ENCODE measurements around the gene P4HB. TPM values are rescaled to one million over a fixed set of nuclear protein-coding genes. Genes with fewer than 3 reads are reported as not detected.

Gene P4HB
- total RNA-seq, 2 donors from 2014 or later = 509 to 2,101 TPM

DNA sequence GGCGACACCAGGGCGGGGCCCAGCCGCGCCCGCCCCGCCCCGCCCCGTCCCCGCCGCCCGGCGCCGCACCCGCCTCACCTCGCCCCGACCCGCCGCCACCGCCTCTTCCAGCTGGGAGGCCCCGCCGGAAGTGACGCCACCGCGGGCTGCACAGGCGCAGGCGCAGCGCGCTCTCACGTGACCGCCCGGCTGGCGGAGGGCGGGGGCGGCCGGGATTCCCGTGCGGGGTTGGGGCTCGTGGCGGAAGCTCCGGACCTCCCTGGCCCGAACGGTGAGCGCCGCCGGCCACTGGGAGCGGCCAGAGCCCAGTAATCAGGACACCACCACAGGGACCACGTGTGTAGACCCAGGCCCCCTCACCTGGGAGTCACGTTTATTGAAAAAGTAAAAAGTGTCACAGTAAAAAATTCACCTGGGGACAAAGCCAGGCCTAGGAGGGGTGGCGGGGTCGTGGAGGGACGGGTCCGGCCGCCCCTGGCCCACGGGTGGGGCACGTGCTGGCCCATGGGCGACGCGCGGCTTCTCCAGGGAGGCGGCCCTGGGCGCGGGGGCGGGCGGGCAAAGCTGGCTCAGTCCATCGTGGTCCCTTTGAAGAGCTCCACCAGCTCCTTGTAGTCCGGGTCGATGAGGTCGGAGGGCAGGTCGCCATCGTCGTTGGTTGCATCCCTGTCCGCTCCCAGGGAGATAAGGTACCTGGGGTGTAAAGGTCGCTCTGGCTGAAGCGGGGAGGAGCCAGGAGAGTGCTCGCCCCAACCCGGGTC lies 27.0 kb downstream of the P4HB start, which contains the start of gene MCRIP1:
Gene MCRIP1, minus strand, starts transcription at position 132 of the 761 bp plus-strand sequence. CDS start 8,785 bp downstream, outside the sequence.
- Histone ChIP-seq H3K4me3 (peak within 1 kb of the TSS; percentile 78 to 79), H3K9me3 (no peaks in the 10 kb centered on the region), H3K36me3 (no peaks in the 10 kb centered on the region), H3K27ac (peak within 1 kb of the TSS; percentile 86 to 92), H3K27me3 (replicated peaks; ENCODE audit: insufficient read depth) (no peaks in the 10 kb centered on the region), H3K4me1 (replicated peaks) (peaks cover 8% of the 10 kb centered on the region)
- DNase-seq (ENCODE audit: low spot score) = peak; percentile 94
- 2% methylated on average over 69 of the region's 76 CpGs for WGBS
- TF ChIP-seq, protein P1, sequence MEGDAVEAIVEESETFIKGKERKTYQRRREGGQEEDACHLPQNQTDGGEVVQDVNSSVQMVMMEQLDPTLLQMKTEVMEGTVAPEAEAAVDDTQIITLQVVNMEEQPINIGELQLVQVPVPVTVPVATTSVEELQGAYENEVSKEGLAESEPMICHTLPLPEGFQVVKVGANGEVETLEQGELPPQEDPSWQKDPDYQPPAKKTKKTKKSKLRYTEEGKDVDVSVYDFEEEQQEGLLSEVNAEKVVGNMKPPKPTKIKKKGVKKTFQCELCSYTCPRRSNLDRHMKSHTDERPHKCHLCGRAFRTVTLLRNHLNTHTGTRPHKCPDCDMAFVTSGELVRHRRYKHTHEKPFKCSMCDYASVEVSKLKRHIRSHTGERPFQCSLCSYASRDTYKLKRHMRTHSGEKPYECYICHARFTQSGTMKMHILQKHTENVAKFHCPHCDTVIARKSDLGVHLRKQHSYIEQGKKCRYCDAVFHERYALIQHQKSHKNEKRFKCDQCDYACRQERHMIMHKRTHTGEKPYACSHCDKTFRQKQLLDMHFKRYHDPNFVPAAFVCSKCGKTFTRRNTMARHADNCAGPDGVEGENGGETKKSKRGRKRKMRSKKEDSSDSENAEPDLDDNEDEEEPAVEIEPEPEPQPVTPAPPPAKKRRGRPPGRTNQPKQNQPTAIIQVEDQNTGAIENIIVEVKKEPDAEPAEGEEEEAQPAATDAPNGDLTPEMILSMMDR (IDR thresholded peaks at IDR 0.05) = peak in 1 of 4 experiments; percentile 16
- TF ChIP-seq POLR2AphosphoS5 (IDR thresholded peaks at IDR 0.05) = peak; percentile 90
- peak; percentile 91 for TF ChIP-seq POLR2A (IDR thresholded peaks at IDR 0.05)
- intact Hi-C loops (cut with DNase I) = no loop called here

DNA sequence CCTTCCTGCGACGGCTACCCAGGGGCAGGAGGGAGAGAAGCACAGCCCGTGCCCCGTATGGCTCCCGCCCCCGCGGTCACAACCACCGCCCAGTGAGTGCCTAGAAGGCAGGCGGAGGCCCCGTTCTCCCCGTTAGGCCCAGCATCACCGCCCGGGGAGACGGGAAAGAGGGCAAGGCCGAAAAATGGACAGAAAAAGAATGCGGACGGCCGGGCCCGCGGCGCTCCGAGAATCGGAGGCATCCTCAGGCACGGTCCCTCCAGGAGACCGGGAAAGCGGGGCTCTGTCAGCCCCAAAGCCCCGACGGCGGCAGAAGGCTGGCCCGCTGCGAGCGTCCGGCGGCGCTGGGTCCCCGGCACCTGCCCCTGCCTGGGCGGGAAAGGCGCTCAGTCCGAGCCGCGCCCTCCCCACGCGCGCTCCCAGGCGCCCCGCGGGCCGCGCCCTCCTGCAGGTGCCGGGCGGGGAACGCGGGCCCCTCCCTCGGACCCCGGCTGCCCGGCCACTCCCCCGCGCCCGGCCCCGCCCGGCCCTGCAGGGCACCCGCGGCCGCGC lies 27.7 kb downstream of the P4HB start:
- H3K4me1 ChIP-seq (replicated peaks) = peaks cover 8% of the 10 kb centered on the region
- WGBS = under 1% methylated on average over 43 of the region's 65 CpGs
- no peak for DNase-seq (ENCODE audit: low spot score)
- intact Hi-C loops (cut with DNase I) = no loop called here
- no peaks in the 10 kb centered on the region for H3K27me3 ChIP-seq (replicated peaks; ENCODE audit: insufficient read depth)
- TF ChIP-seq POLR2A (IDR thresholded peaks at IDR 0.05) = peak; percentile 30
- TF ChIP-seq, protein P1 (IDR thresholded peaks at IDR 0.05) = no peak
- TF ChIP-seq POLR2AphosphoS5 (IDR thresholded peaks at IDR 0.05) = no peak
- H3K9me3 ChIP-seq = no peaks in the 10 kb centered on the region
- no peaks in the 10 kb centered on the region for H3K36me3 ChIP-seq
- peak overlapping the region; percentile 86 for H3K27ac ChIP-seq
- H3K4me3 ChIP-seq = peak overlapping the region; percentile 78 to 79

DNA sequence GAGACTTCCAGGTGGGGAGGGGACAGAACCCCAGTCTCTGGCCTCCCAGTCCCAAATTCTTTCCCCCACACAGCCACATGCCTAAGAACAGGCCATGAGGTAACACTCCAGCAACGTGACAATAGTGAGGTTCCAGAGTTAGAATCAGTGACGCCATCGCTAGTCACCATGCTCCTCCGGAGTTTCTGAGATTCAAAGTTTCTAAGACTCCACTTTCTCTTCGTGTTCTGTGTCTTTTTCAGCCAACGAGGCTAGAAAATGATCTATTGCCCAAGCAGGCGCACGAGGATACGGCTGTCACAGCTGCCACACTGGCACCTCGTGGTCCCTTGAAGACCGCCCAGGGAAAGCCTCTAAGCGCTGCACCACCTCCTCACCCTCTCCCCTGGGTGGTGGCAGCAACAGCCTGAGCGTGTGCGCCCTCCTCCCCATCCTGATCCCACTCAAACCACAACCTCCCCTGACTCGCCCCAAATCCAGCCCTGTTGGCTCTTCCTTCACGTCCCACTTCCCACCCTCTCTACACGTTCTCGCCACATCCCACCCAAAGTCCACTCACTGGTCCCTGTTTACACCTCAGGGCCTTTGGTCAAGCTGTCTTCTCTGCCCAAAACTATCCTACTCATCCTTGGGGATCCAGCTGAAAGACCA lies 28.3 kb downstream of the P4HB start:
- peaks cover 8% of the 10 kb centered on the region for H3K4me1 ChIP-seq (replicated peaks)
- no peaks in the 10 kb centered on the region for H3K27me3 ChIP-seq (replicated peaks; ENCODE audit: insufficient read depth)
- WGBS = 22% methylated on average over 18 of the region's 18 CpGs
- peak overlapping the region; percentile 86 for H3K27ac ChIP-seq
- H3K4me3 ChIP-seq = peak overlapping the region; percentile 78 to 79
- intact Hi-C loops (cut with DNase I) = no loop called here
- H3K36me3 ChIP-seq = no peaks in the 10 kb centered on the region
- no peak for DNase-seq (ENCODE audit: low spot score)
- TF ChIP-seq POLR2A (IDR thresholded peaks at IDR 0.05) (no peak), POLR2AphosphoS5 (IDR thresholded peaks at IDR 0.05) (no peak)
- TF ChIP-seq, protein P1 (IDR thresholded peaks at IDR 0.05) = no peak
- no peaks in the 10 kb centered on the region for H3K9me3 ChIP-seq

DNA sequence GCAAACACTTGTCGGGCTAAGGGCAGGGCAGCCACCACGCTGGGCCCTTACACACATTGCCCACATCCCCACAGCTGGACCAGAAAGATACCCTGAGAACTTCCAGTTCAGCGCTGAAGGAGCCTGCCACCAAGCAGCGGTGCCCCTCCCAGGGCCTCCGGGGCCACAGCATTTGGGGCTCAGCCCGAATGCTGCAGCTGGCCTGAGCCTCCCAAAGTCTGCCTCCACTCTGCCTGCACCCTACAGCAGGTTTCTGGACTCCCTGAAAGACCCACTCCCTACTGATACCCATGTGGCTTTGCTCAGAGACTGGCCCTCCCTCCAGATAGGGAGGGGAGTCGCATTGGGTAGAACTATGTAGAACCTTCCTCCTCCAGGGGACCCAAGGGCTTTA lies 28.8 kb downstream of the P4HB start:
- Histone ChIP-seq H3K4me1 (replicated peaks) (peaks cover 8% of the 10 kb centered on the region), H3K36me3 (no peaks in the 10 kb centered on the region), H3K4me3 (no peak overlapping the region), H3K27me3 (replicated peaks; ENCODE audit: insufficient read depth) (no peaks in the 10 kb centered on the region), H3K9me3 (no peaks in the 10 kb centered on the region), H3K27ac (no peak overlapping the region)
- TF ChIP-seq POLR2AphosphoS5 (IDR thresholded peaks at IDR 0.05) = no peak
- WGBS = 81% methylated on average over 7 of the region's 7 CpGs
- intact Hi-C loops (cut with DNase I) = no loop called here
- no peak for DNase-seq (ENCODE audit: low spot score)

DNA sequence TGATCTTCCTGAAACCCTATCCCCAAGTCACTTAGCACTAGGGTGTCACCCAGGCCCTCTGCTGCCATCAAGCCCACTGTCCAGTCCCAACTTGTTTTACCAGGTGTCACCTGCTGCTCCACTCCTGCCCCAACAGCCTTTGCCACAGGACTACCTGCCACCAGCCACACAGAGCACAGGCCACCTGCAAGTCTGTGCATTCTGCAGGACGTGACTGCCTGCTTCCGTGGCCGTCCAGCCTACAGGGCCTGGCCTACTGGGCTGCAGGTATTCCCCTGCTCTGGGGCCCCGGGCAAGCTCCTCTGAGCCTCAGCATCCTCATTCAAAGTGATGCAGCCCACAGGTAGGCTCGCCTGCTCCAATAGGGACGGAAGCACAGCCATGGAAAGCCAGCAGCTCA lies 30.5 kb downstream of the P4HB start:
- peaks cover 8% of the 10 kb centered on the region for H3K4me1 ChIP-seq (replicated peaks)
- H3K36me3 ChIP-seq = no peaks in the 10 kb centered on the region
- H3K4me3 ChIP-seq = no peak overlapping the region
- no peaks in the 10 kb centered on the region for H3K9me3 ChIP-seq
- 81% methylated on average over 6 of the region's 6 CpGs for WGBS
- H3K27me3 ChIP-seq (replicated peaks; ENCODE audit: insufficient read depth) = no peaks in the 10 kb centered on the region
- intact Hi-C loops (cut with DNase I) = no loop called here
- H3K27ac ChIP-seq = no peak overlapping the region
- DNase-seq (ENCODE audit: low spot score) = no peak
- no peak for TF ChIP-seq POLR2AphosphoS5 (IDR thresholded peaks at IDR 0.05)
- TF ChIP-seq, protein P1 (IDR thresholded peaks at IDR 0.05) = no peak
- no peak for TF ChIP-seq POLR2A (IDR thresholded peaks at IDR 0.05)
